Stomach (tissue), 9 donors: ENCODE data around the gene SLC39A6. TPM values are rescaled to one million over a fixed set of nuclear protein-coding genes. Genes with fewer than 3 reads are reported as not detected.

Experiments used
- DNase-seq, 2 donors: peaks; one replicate each; pipeline versions ENCODE4 v3.0.0 to v3.0.0-alpha.2; 2013 to 2019
- H3K27ac ChIP-seq, 5 donors: fragments of 200-600 bp in 4 of 5; sonication (generic) in 4 of 5; one replicate each; pipeline ENCODE4 v1.5.1; 2013 to 2019; ENCODE audit warnings: mild to moderate bottlenecking in 1 of 5, moderate library complexity in 1 of 5
- H3K27me3 ChIP-seq, 3 donors: fragments of 200-600 bp; sonication (generic); one replicate each; pipeline ENCODE4 v1.5.1; 2017 to 2019; ENCODE audit warnings: mixed run types in 1 of 3
- H3K36me3 ChIP-seq, 4 donors: fragments of 200-600 bp; sonication (generic); 1 replicate in 3 of 4; 2 replicates in 1 of 4; pipeline ENCODE4 v1.5.1; 2016 to 2019
- H3K4me1 ChIP-seq, 4 donors: fragments of 200-600 bp; sonication (generic); one replicate each; pipeline ENCODE4 v1.5.1; 2016 to 2019
- H3K4me3 ChIP-seq, 4 donors: fragments of 200-600 bp; sonication (generic) in 3 of 4; one replicate each; pipeline ENCODE4 v1.5.1; 2016 to 2019; ENCODE audit warnings: mild to moderate bottlenecking in 1 of 4
- H3K9me3 ChIP-seq, 4 donors: fragments of 200-600 bp; sonication (generic); one replicate each; pipeline ENCODE4 v1.5.1; 2016 to 2019
- CTCF ChIP-seq, 7 experiments: fragments of 450-650 bp in 4 of 7; fragments of 200-600 bp in 3 of 7; sonication (generic) in 3 of 7; IDR thresholded peaks; one replicate each; pipeline ENCODE4 v1.5.1; 2016 to 2019; ENCODE audit warnings: antibody characterized with exemption in 7 of 7, control low read depth in 2 of 7, mild to moderate bottlenecking in 1 of 7
- EP300 ChIP-seq: sonication (generic); formaldehyde crosslinking; IDR thresholded peaks from one replicate; pipeline ENCODE4 v1.6.1; 2017; ENCODE audit warnings: antibody characterized with exemption
- POLR2A ChIP-seq, 4 donors: fragments of 450-650 bp; IDR thresholded peaks; one replicate each; pipeline ENCODE4 v1.6.1; 2016; ENCODE audit warnings: antibody characterized with exemption in 4 of 4, control low read depth in 2 of 4, mild to moderate bottlenecking in 1 of 4, moderate library complexity in 1 of 4
- POLR2AphosphoS5 ChIP-seq, 3 donors: sonication (generic); formaldehyde crosslinking; IDR thresholded peaks; one replicate each; pipeline ENCODE4 v1.6.1; 2016; ENCODE audit warnings: antibody characterized with exemption in 3 of 3
- WGBS, 5 donors: extraction: QIAGEN DNeasy Blood & Tissue Kit in 3 of 5; methylation state at CpG; one replicate each; pipeline versions ENCODE4 v1.1.5 to v1.1.7; 2013 to 2018; 5-methylcytosine and 5-hydroxymethylcytosine counted together
- intact Hi-C: fragments of 100-400 bp; cut with DNase I; formaldehyde crosslinking; loops from one replicate; pipeline ENCODE4 v1.15.1; 2023; ENCODE audit warnings: low total_unique reads
- polyA plus RNA-seq, 3 donors: library from polyadenylated mRNA; stranded (reverse); fragments of 200-250 nt; gene quantifications; one replicate each; pipeline ENCODE4 v1.2.3, GENCODE V29; 2013
- total RNA-seq, 5 donors: library from RNA; depleted of rRNA; stranded (reverse); fragments of >200 nt; gene quantifications; one replicate each; pipeline versions ENCODE4 v1.1.0 to v1.2.3, GENCODE V29; 2014 to 2016
- donor health status: healthy with polysubstance abuse.
- donor health status: Bipolar disorder and iron deficiency.
- donor health status: healthy.

The SLC39A6 gene
- total and polyA plus RNA-seq, 8 donors, result 4.0 to 33.9 (median 12.7) TPM

- WGBS, 5 donors, result 61 to 76% (median 67%) methylated on average over 5 of the region's 5 CpGs
- Histone ChIP-seq H3K27ac (no peak overlapping the region), H3K9me3 (no peaks in the 10 kb centered on the region), H3K36me3 (peaks cover 6 to 57% (median 40%) of the 10 kb centered on the region in 4 donors), H3K27me3 (no peaks in the 10 kb centered on the region), H3K4me1 (no peaks in the 10 kb centered on the region), H3K4me3 (no peak overlapping the region)
- intact Hi-C loops, result no loop called here
- no peak for TF ChIP-seq POLR2A (IDR thresholded peaks at IDR 0.05)
- TF ChIP-seq POLR2AphosphoS5 (IDR thresholded peaks at IDR 0.05), result no peak
- no peak for DNase-seq
These were observed 20.5 kb downstream of the SLC39A6 start for GRCh38 chr18:36108601-36109000.

GRCh38 chr18:36108196-36108595 lies 20.9 kb downstream of the SLC39A6 start:
- intact Hi-C loops, result no loop called here
- H3K4me1 ChIP-seq, result no peaks in the 10 kb centered on the region
- H3K36me3 ChIP-seq, result peaks cover 1 to 53% (median 36%) of the 10 kb centered on the region in 4 donors
- no peak overlapping the region for H3K4me3 ChIP-seq
- WGBS, 5 donors, result 47 to 49% (median 48%) methylated on average over 2 of the region's 2 CpGs
- H3K27ac ChIP-seq, result no peak overlapping the region
- TF ChIP-seq EP300 (no peak), POLR2A (IDR thresholded peaks at IDR 0.05) (no peak), CTCF (IDR thresholded peaks at IDR 0.05) (no peak), POLR2AphosphoS5 (IDR thresholded peaks at IDR 0.05) (no peak)
- H3K9me3 ChIP-seq, result no peaks in the 10 kb centered on the region
- no peak for DNase-seq
- no peaks in the 10 kb centered on the region for H3K27me3 ChIP-seq

- H3K4me1 ChIP-seq, result no peaks in the 10 kb centered on the region
- H3K27ac ChIP-seq, result no peak overlapping the region
- intact Hi-C loops, result no loop called here
- no peak for DNase-seq
- no peak overlapping the region for H3K4me3 ChIP-seq
- TF ChIP-seq POLR2AphosphoS5 (IDR thresholded peaks at IDR 0.05) (no peak), CTCF (IDR thresholded peaks at IDR 0.05) (no peak), EP300 (no peak), POLR2A (IDR thresholded peaks at IDR 0.05) (no peak)
- peaks cover 0 to 45% (median 29%) of the 10 kb centered on the region in 4 donors for H3K36me3 ChIP-seq
- no peaks in the 10 kb centered on the region for H3K27me3 ChIP-seq
- no peaks in the 10 kb centered on the region for H3K9me3 ChIP-seq
These were observed 21.7 kb downstream of the SLC39A6 start for GRCh38 chr18:36107477-36107876.

GRCh38 chr18:36104749-36105148 lies 24.4 kb downstream of the SLC39A6 start:
- peaks cover 0 to 18% (median 4%) of the 10 kb centered on the region in 4 donors for H3K36me3 ChIP-seq
- TF ChIP-seq EP300 (no peak), POLR2A (IDR thresholded peaks at IDR 0.05) (no peak), POLR2AphosphoS5 (IDR thresholded peaks at IDR 0.05) (no peak), CTCF (IDR thresholded peaks at IDR 0.05) (no peak)
- H3K9me3 ChIP-seq, result peaks cover 0 to 5% (median 2%) of the 10 kb centered on the region in 4 donors
- DNase-seq, result no peak
- no peak overlapping the region for H3K27ac ChIP-seq
- H3K4me3 ChIP-seq, result no peak overlapping the region
- WGBS, 5 donors, result 83 to 94% (median 91%) methylated on average over 2 of the region's 2 CpGs
- no peaks in the 10 kb centered on the region for H3K4me1 ChIP-seq
- no peaks in the 10 kb centered on the region for H3K27me3 ChIP-seq
- intact Hi-C loops, result no loop called here

GRCh38 chr18:36101943-36102342 lies 27.2 kb downstream of the SLC39A6 start:
- H3K9me3 ChIP-seq, result peaks cover 0 to 5% (median 2%) of the 10 kb centered on the region in 4 donors
- intact Hi-C loops, result no loop called here
- TF ChIP-seq CTCF (IDR thresholded peaks at IDR 0.05), result no peak
- TF ChIP-seq POLR2A (IDR thresholded peaks at IDR 0.05), result no peak
- no peak for TF ChIP-seq EP300
- no peak for TF ChIP-seq POLR2AphosphoS5 (IDR thresholded peaks at IDR 0.05)

More at GRCh38 chr18:36101943-36102342, 27.2 kb downstream of the SLC39A6 start:
- Histone ChIP-seq H3K27me3 (no peaks in the 10 kb centered on the region), H3K27ac (no peak overlapping the region), H3K4me3 (no peak overlapping the region), H3K36me3 (no peaks in the 10 kb centered on the region), H3K4me1 (no peaks in the 10 kb centered on the region)
- no peak for DNase-seq
- WGBS, 5 donors, result 92 to 96% (median 95%) methylated on average over 7 of the region's 7 CpGs
